Astrocyte (in vitro differentiated cells and primary cell): ENCODE data around the gene TMEM8B. TPM values are rescaled to one million over a fixed set of nuclear protein-coding genes. Genes with fewer than 3 reads are reported as not detected.

Source experiments
- DNase-seq: peaks from one replicate; pipeline ENCODE4 v3.0.0-alpha.2; 2010; ENCODE audit warnings: low read depth
- FAIRE-seq: peaks from 2 replicates; lab custom pipeline; 2011; peaks lifted over from hg19 to GRCh38; lab: Jason Lieb, UNC
- H2AFZ ChIP-seq: 2 replicates; pipeline ENCODE4 v1.6.0; 2012; ENCODE audit warnings: low read depth, low read length, inconsistent platforms
- H3K27ac ChIP-seq: 2 replicates; pipeline ENCODE4 v1.5.1; 2011; ENCODE audit warnings: low read depth, low read length, inconsistent platforms
- H3K27me3 ChIP-seq: 2 replicates; pipeline ENCODE4 v1.6.0; 2011; ENCODE audit warnings: low read length, inconsistent platforms; ENCODE audit not compliant: insufficient read depth
- H3K36me3 ChIP-seq: 2 replicates; pipeline ENCODE4 v1.5.1; 2011; ENCODE audit warnings: low read length, inconsistent platforms; ENCODE audit not compliant: insufficient read depth
- H3K4me1 ChIP-seq: 2 replicates; pipeline ENCODE4 v1.5.1; 2011; ENCODE audit warnings: low read length, inconsistent platforms; ENCODE audit not compliant: insufficient read depth
- H3K4me2 ChIP-seq: 2 replicates; pipeline ENCODE4 v1.6.0; 2012; ENCODE audit warnings: low read length, inconsistent platforms
- H3K4me3 ChIP-seq: 2 replicates; pipeline ENCODE4 v1.5.1; 2011; ENCODE audit warnings: low read depth, mild to moderate bottlenecking, low read length, inconsistent platforms; ENCODE audit not compliant: insufficient read depth
- H3K79me2 ChIP-seq: 2 replicates; pipeline ENCODE4 v1.6.0; 2012; ENCODE audit warnings: mild to moderate bottlenecking, low read length, inconsistent platforms; ENCODE audit not compliant: insufficient read depth
- H3K9ac ChIP-seq: 2 replicates; pipeline ENCODE4 v1.6.0; 2012; ENCODE audit warnings: mild to moderate bottlenecking, low read length, inconsistent platforms
- H3K9me3 ChIP-seq: 2 replicates; pipeline ENCODE4 v1.5.1; 2012; ENCODE audit warnings: low read depth, mild to moderate bottlenecking, low read length, inconsistent platforms; ENCODE audit not compliant: insufficient read depth
- H4K20me1 ChIP-seq: 2 replicates; pipeline ENCODE4 v1.6.0; 2012; ENCODE audit warnings: low read length, inconsistent platforms; ENCODE audit not compliant: insufficient read depth
- H3K27ac Mint-ChIP-seq: one replicate; pipeline ENCODE4 v1.8.0; 2021; ENCODE audit warnings: mild to moderate bottlenecking, mixed read lengths; ENCODE audit not compliant: unreplicated experiment
- H3K27me3 Mint-ChIP-seq: one replicate; pipeline ENCODE4 v1.8.0; 2021; ENCODE audit warnings: low read depth, mixed read lengths; ENCODE audit not compliant: unreplicated experiment
- H3K36me3 Mint-ChIP-seq: one replicate; pipeline ENCODE4 v1.8.0; 2021; ENCODE audit warnings: low read depth, mixed read lengths; ENCODE audit not compliant: unreplicated experiment
- H3K4me1 Mint-ChIP-seq: one replicate; pipeline ENCODE4 v1.8.0; 2021; ENCODE audit warnings: low read depth, mixed read lengths; ENCODE audit not compliant: unreplicated experiment
- H3K4me3 Mint-ChIP-seq: one replicate; pipeline ENCODE4 v1.8.0; 2021; ENCODE audit warnings: mild to moderate bottlenecking, moderate library complexity, mixed read lengths; ENCODE audit not compliant: unreplicated experiment
- H3K9me3 Mint-ChIP-seq: one replicate; pipeline ENCODE4 v1.8.0; 2021; ENCODE audit warnings: mild to moderate bottlenecking, mixed read lengths; ENCODE audit not compliant: unreplicated experiment
- EZH2 ChIP-seq: IDR thresholded peaks from 2 replicates; pipeline ENCODE4 v1.6.1; 2012; ENCODE audit warnings: mild to moderate bottlenecking, low read length, inconsistent platforms; ENCODE audit not compliant: insufficient read depth
- total RNA-seq: library from RNA; stranded (reverse); gene quantifications from 2 replicates; pipeline ENCODE4 v1.2.1, GENCODE V29; 2021
- TF ChIP-seq, protein P1 (sequence below): IDR thresholded peaks from 2 replicates; pipeline ENCODE4 v1.5.1; 2011; ENCODE audit warnings: low read depth, mild to moderate bottlenecking, inconsistent platforms, low read length, moderate library complexity; ENCODE audit not compliant: insufficient read depth

Gene TMEM8B
- total RNA-seq, 1 donor from 2014 or later, result 8.9 TPM

DNA sequence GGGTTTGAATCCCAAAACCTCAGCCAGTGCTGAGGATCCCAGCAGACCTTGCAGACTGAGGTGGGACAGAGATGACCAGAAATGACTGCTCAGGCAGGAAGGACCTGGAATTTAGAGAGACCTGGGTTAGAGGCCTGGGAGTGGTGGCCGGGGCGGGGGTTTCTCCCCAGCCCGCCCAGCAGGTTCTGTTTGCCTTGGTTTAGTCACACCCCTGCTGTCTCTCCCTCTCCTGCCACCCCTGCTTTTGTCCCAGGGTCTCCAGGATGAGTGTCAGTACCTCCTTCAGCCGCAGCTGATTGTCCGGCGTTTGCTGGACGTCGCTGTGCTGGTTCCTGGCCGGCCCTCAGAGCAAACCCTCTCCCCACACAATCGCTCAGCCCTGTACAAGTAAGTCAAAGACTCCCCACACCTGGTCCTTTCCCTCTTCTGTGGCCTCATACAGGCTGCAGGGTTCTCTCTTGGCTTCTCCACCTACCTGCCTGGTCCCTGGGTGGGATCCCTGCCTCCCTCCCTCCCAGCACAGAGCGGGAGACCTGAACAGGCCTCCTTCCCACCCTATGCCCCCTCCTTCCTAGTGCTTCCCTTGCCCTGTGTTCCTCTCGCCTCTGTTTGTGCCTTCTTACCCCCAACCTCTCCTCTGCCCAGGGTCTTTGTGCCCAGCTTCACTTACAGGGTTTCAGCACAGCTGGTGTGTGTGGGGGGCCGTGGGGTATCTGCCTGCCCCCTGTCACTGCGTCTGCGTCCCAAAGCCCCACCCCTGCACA is 12.0 kb downstream of the TMEM8B start:
- no peak overlapping the region for H3K27ac ChIP-seq
- FAIRE-seq (no peak), DNase-seq (no peak)
- peaks cover 35% of the 10 kb centered on the region for H3K27me3 Mint-ChIP-seq
- no peak overlapping the region for H3K4me2 ChIP-seq
- no peaks in the 10 kb centered on the region for H3K36me3 ChIP-seq
- peaks cover 12% of the 10 kb centered on the region for H3K4me1 Mint-ChIP-seq
- no peak overlapping the region for H3K27ac Mint-ChIP-seq
- TF ChIP-seq EZH2, result no peak
- TF ChIP-seq, protein P1, sequence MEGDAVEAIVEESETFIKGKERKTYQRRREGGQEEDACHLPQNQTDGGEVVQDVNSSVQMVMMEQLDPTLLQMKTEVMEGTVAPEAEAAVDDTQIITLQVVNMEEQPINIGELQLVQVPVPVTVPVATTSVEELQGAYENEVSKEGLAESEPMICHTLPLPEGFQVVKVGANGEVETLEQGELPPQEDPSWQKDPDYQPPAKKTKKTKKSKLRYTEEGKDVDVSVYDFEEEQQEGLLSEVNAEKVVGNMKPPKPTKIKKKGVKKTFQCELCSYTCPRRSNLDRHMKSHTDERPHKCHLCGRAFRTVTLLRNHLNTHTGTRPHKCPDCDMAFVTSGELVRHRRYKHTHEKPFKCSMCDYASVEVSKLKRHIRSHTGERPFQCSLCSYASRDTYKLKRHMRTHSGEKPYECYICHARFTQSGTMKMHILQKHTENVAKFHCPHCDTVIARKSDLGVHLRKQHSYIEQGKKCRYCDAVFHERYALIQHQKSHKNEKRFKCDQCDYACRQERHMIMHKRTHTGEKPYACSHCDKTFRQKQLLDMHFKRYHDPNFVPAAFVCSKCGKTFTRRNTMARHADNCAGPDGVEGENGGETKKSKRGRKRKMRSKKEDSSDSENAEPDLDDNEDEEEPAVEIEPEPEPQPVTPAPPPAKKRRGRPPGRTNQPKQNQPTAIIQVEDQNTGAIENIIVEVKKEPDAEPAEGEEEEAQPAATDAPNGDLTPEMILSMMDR, result no peak
- peaks cover 13% of the 10 kb centered on the region for H3K36me3 Mint-ChIP-seq
- H3K9me3 Mint-ChIP-seq, result peaks cover 6% of the 10 kb centered on the region
- no peak overlapping the region for H2AFZ ChIP-seq
- H3K27me3 ChIP-seq, result no peaks in the 10 kb centered on the region
- no peaks in the 10 kb centered on the region for H4K20me1 ChIP-seq
- no peak overlapping the region for H3K9ac ChIP-seq
- H3K4me3 ChIP-seq, result no peak overlapping the region
- peaks cover 19% of the 10 kb centered on the region for H3K4me1 ChIP-seq
- no peaks in the 10 kb centered on the region for H3K79me2 ChIP-seq
- H3K4me3 Mint-ChIP-seq, result no peak overlapping the region
- no peaks in the 10 kb centered on the region for H3K9me3 ChIP-seq

DNA sequence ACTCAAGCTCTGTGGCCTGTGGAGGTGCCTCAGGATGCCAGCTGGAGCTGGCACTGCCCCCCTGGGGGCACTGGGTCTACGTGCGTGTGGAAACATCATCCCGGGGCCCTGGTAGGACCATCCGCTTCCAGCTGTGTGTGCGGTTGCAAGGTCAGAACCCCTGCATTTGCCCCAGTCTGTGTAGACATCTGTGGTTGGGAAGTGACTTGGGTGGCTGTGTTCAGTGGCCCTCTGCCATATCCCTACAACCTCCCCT is 12.5 kb downstream of the TMEM8B start:
- Histone ChIP-seq H3K27ac (no peak overlapping the region), H3K27me3 (no peaks in the 10 kb centered on the region), H3K9ac (no peak overlapping the region), H3K9me3 (no peaks in the 10 kb centered on the region), H3K4me1 (peaks cover 19% of the 10 kb centered on the region), H2AFZ (no peak overlapping the region), H3K79me2 (no peaks in the 10 kb centered on the region), H3K4me3 (no peak overlapping the region), H4K20me1 (no peaks in the 10 kb centered on the region), H3K4me2 (no peak overlapping the region), H3K36me3 (no peaks in the 10 kb centered on the region)
- Mint-ChIP-seq H3K4me1 (peaks cover 12% of the 10 kb centered on the region), H3K4me3 (no peak overlapping the region), H3K27me3 (peaks cover 37% of the 10 kb centered on the region), H3K9me3 (peaks cover 6% of the 10 kb centered on the region), H3K27ac (no peak overlapping the region), H3K36me3 (peaks cover 13% of the 10 kb centered on the region)
- no peak for TF ChIP-seq EZH2
- TF ChIP-seq, protein P1, result no peak
- DNase-seq (no peak), FAIRE-seq (no peak)

DNA sequence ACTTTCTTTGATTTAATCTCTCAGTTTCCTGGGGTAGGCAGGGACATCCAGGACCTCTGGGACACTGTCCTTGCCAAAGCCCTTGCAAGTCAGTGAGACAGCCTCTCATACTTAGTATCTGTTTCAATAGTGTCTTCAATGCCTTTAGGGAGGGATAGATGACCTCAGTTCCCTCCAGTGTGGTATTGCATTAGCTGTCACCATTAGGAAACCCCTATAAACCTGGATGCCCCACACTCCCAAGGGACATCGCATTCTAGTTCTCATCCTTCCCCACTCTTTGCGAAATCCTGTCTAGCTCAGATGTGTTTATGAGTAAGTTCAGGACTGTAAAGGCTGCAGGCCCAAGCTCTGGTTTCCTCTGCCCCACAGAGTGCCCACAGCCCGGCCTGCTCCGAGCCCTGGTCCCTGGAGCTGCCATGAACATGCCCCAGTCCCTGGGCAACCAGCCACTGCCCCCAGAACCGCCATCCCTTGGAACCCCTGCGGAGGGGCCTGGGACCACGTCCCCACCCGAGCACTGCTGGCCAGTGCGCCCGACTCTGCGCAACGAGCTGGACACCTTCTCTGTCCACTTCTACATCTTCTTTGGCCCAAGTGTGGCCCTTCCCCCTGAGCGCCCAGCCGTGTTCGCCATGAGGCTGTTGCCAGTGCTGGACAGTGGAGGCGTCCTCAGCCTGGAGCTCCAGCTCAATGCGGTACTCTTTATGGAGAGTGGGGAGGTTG is 13.2 kb downstream of the TMEM8B start:
- H3K27ac Mint-ChIP-seq, result no peak overlapping the region
- peaks cover 43% of the 10 kb centered on the region for H3K27me3 Mint-ChIP-seq
- FAIRE-seq (no peak), DNase-seq (no peak)
- no peak overlapping the region for H3K4me2 ChIP-seq
- TF ChIP-seq, protein P1, result no peak
- no peak for TF ChIP-seq EZH2
- H3K27me3 ChIP-seq, result no peaks in the 10 kb centered on the region
- peaks cover 19% of the 10 kb centered on the region for H3K4me1 ChIP-seq
- H3K4me3 ChIP-seq, result no peak overlapping the region
- no peak overlapping the region for H2AFZ ChIP-seq
- no peaks in the 10 kb centered on the region for H3K9me3 ChIP-seq
- H3K36me3 Mint-ChIP-seq, result peaks cover 15% of the 10 kb centered on the region
- no peaks in the 10 kb centered on the region for H3K79me2 ChIP-seq
- H3K27ac ChIP-seq, result no peak overlapping the region
- no peaks in the 10 kb centered on the region for H3K36me3 ChIP-seq
- no peak overlapping the region for H3K9ac ChIP-seq
- no peaks in the 10 kb centered on the region for H4K20me1 ChIP-seq
- H3K4me1 Mint-ChIP-seq, result peaks cover 13% of the 10 kb centered on the region
- no peak overlapping the region for H3K4me3 Mint-ChIP-seq
- peaks cover 7% of the 10 kb centered on the region for H3K9me3 Mint-ChIP-seq
